ENCODE results near the gene KIF17. TPM values are rescaled to one million over a fixed set of nuclear protein-coding genes. Genes with fewer than 3 reads are reported as not detected.

The KIF17 gene
- total RNA-seq, 6 experiments from 2014 or later = 1.0 to 3.2 (median 1.3) TPM

GRCh38 chr1:20663969-20664715 is 53.7 kb downstream of the KIF17 start:
- no peak overlapping the region for H3K27ac ChIP-seq
- WGBS (ENCODE audit: insufficient coverage, low coverage, low lambda C conversion rate, missing lambda C conversion rate) = 49% methylated on average over 4 of the region's 12 CpGs
- H3K4me3 ChIP-seq = no peak overlapping the region
- H3K27me3 ChIP-seq = no peaks in the 10 kb centered on the region
- H3K36me3 ChIP-seq = no peaks in the 10 kb centered on the region
- H3K9me3 ChIP-seq = no peaks in the 10 kb centered on the region
- ATAC-seq (no peak), DNase-seq (no peak)
- H3K4me1 ChIP-seq = peaks cover 0 to 18% (median 5%) of the 10 kb centered on the region in 4 donors
- intact Hi-C loops (cut with DNase I) = no loop called here
- TF ChIP-seq POLR2A (IDR thresholded peaks at IDR 0.05) = no peak
- TF ChIP-seq, protein P1, sequence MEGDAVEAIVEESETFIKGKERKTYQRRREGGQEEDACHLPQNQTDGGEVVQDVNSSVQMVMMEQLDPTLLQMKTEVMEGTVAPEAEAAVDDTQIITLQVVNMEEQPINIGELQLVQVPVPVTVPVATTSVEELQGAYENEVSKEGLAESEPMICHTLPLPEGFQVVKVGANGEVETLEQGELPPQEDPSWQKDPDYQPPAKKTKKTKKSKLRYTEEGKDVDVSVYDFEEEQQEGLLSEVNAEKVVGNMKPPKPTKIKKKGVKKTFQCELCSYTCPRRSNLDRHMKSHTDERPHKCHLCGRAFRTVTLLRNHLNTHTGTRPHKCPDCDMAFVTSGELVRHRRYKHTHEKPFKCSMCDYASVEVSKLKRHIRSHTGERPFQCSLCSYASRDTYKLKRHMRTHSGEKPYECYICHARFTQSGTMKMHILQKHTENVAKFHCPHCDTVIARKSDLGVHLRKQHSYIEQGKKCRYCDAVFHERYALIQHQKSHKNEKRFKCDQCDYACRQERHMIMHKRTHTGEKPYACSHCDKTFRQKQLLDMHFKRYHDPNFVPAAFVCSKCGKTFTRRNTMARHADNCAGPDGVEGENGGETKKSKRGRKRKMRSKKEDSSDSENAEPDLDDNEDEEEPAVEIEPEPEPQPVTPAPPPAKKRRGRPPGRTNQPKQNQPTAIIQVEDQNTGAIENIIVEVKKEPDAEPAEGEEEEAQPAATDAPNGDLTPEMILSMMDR (IDR thresholded peaks at IDR 0.05) = no peak

- H3K4me3 ChIP-seq = no peak overlapping the region
- DNase-seq = no peak
- H3K36me3 ChIP-seq = peaks cover 0 to 4% (median 0%) of the 10 kb centered on the region in 4 donors
- TF ChIP-seq POLR2A (IDR thresholded peaks at IDR 0.05) = no peak
- TF ChIP-seq, protein P1 (IDR thresholded peaks at IDR 0.05) = no peak
- H3K27me3 ChIP-seq = no peaks in the 10 kb centered on the region
- no peaks in the 10 kb centered on the region for H3K9me3 ChIP-seq
- intact Hi-C loops (cut with DNase I) = no loop called here
- H3K27ac ChIP-seq = no peak overlapping the region
- H3K4me1 ChIP-seq = peaks cover 0 to 20% (median 9%) of the 10 kb centered on the region in 4 donors
- WGBS (ENCODE audit: insufficient coverage, low coverage, low lambda C conversion rate, missing lambda C conversion rate) = 60% methylated on average over 1 of the region's 1 CpG
- no peak for ATAC-seq
Observed at GRCh38 chr1:20663365-20663764, 54.4 kb downstream of the KIF17 start.

DNA sequence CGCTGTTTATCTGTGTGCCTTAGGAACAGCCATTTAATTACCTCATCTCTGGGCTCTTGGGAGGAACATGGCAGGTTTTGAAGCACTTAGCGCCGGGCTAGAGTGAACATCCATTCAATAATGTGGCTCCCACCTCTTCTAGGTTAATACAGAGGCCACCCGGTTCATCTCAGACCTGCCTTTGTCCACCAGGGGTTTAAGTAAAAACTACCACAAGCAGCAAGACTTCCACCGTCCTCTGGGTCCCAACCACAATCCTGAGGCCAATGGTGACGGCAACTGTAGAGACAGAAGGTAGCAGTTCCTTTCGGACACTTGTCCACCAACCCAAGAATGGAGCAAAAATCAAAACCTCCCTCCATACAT is 55.7 kb downstream of the KIF17 start:
- no peak for DNase-seq
- TF ChIP-seq, protein P1 (IDR thresholded peaks at IDR 0.05) = no peak
- no peak for TF ChIP-seq POLR2A (IDR thresholded peaks at IDR 0.05)
- no peaks in the 10 kb centered on the region for H3K9me3 ChIP-seq
- H3K27ac ChIP-seq = peak overlapping the region; percentile 45 to 50 (median 49)
- ATAC-seq = no peak
- no peaks in the 10 kb centered on the region for H3K27me3 ChIP-seq
- peaks cover 0 to 20% (median 9%) of the 10 kb centered on the region in 4 donors for H3K4me1 ChIP-seq
- peak overlapping the region; percentile 80 to 99 (median 97) for H3K4me3 ChIP-seq
- WGBS (ENCODE audit: insufficient coverage, low coverage, low lambda C conversion rate, missing lambda C conversion rate) = 0% methylated on average over 1 of the region's 7 CpGs
- intact Hi-C loops (cut with DNase I) = no loop called here
- peaks cover 0 to 7% (median 2%) of the 10 kb centered on the region in 4 donors for H3K36me3 ChIP-seq

DNA sequence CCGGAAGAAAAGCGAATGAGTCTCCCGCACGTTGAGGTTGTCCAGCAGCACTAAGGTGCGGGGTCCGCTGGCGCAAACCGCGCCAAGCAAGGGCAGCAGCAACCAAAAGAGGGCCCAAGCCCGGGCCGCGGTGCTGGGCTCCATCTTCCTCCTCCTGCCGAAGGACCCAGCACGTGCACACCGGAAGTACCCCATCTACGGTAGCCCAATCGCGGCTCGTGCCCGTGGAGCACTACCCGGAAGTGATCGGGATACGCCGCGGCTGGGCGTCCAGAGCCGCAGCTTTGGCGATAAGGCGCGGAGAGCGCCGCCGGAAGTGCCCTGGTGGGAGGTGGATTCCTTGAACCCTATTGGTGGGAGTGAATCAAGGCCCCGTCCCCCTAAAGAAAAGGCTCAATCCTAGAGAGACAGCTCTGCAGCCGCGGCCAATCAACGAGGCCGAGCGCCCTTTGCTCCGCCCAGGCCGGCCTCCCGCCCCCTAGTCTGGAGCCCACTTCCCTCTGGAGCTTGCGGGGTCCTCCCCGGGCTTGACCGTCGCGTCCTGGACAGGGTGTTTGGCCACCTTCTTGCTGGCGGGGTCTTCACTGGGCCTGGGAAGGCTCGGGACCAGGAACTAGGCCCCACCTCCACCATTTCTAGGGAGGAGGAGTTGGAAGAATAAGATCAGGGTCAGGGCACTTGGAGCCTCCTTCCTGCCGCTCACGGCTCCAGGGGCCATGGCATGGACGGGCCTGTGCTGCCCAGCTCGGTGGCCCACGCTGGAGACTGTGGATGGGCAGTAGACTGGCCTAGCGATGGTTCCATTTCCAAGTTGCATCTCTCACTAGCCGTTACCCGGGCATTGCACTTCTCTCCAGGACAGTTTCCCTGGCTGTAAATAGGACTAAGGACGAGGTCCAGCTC is 56.3 kb downstream of the KIF17 start, which contains the start of gene DDOST:
Gene DDOST, minus strand, starts transcription at position 163 of the 903 bp plus-strand sequence. Its CDS starts 19 bp downstream, at position 144.
- ATAC-seq (peak; percentile 93 to 97 (median 96)), DNase-seq (peak; percentile 97)
- intact Hi-C loops (cut with DNase I) = no loop called here
- Histone ChIP-seq H3K27me3 (no peaks in the 10 kb centered on the region), H3K9me3 (no peaks in the 10 kb centered on the region), H3K36me3 (peaks cover 0 to 14% (median 6%) of the 10 kb centered on the region in 4 donors), H3K4me3 (peak within 1 kb of the TSS; percentile 80 to 99 (median 97)), H3K27ac (peak within 1 kb of the TSS; percentile 49 to 51 (median 50)), H3K4me1 (peaks cover 0 to 20% (median 9%) of the 10 kb centered on the region in 4 donors)
- TF ChIP-seq POLR2A (IDR thresholded peaks at IDR 0.05) = peak; percentile 46
- TF ChIP-seq, protein P1 (IDR thresholded peaks at IDR 0.05) = peak; percentile 10 to 56 (median 54)
- WGBS (ENCODE audit: insufficient coverage, low coverage, low lambda C conversion rate, missing lambda C conversion rate) = 0% methylated on average over 10 of the region's 58 CpGs
